IMR-90 (cell line): ENCODE data around the gene CHST1. TPM values are rescaled to one million over a fixed set of nuclear protein-coding genes. Genes with fewer than 3 reads are reported as not detected.

Source experiments
- ATAC-seq: fragments of 200-7000 bp; cut with Tn5 transposase; 2 replicates; pipeline ENCODE4 v1.9.1; 2020; ENCODE audit warnings: low read depth, mild to moderate bottlenecking, moderate library complexity
- BruUV-seq: library from RNA; stranded (reverse); fragments of 400-500 nt; replicated peaks from 2 replicates; lab custom pipeline; 2021; lab: Mats Ljungman, UMichigan
- CTCF ChIA-PET: fragments of 300-600 bp; formaldehyde crosslinking; extraction: SDS; loops from one replicate; lab custom pipeline; 2021; ENCODE audit warnings: antibody characterized with exemption; lab: Yijun Ruan, JAX
- POLR2A ChIA-PET: fragments of 300-600 bp; sonication (Branson Sonifier 250); formaldehyde crosslinking; loops from one replicate; lab custom pipeline; 2022; ENCODE audit warnings: antibody characterized with exemption; ENCODE audit not compliant: unreplicated experiment; lab: Charles Lee
- DNase-seq: peaks from one replicate; pipeline ENCODE4 v3.0.0; 2013
- H2AFZ ChIP-seq: replicated peaks from 2 replicates; pipeline ENCODE3; 2013; ENCODE audit warnings: low read length, mild to moderate bottlenecking; ENCODE audit not compliant: poor library complexity
- H2AK5ac ChIP-seq: 2 replicates; pipeline ENCODE4 v1.6.1; 2013; ENCODE audit warnings: low read depth, low read length, inconsistent platforms
- H2AK9ac ChIP-seq: replicated peaks from 2 replicates; pipeline ENCODE3; 2013; ENCODE audit warnings: mild to moderate bottlenecking, low read depth, low read length, moderate library complexity; ENCODE audit not compliant: poor library complexity
- H2BK120ac ChIP-seq: 2 replicates; pipeline ENCODE4 v1.6.1; 2013; ENCODE audit warnings: low read depth, low read length, inconsistent platforms
- H2BK15ac ChIP-seq: 3 replicates; pipeline ENCODE4 v1.6.1; 2013; ENCODE audit warnings: low read depth, low read length, inconsistent platforms
- H2BK20ac ChIP-seq: 2 replicates; pipeline ENCODE4 v1.6.1; 2013; ENCODE audit warnings: low read depth, mild to moderate bottlenecking, inconsistent platforms, low read length, moderate library complexity
- H2BK5ac ChIP-seq: 2 replicates; pipeline ENCODE4 v1.6.1; 2013; ENCODE audit warnings: mild to moderate bottlenecking, low read depth, low read length, inconsistent platforms; ENCODE audit not compliant: poor library complexity, severe bottlenecking
- H3K14ac ChIP-seq: replicated peaks from 2 replicates; pipeline ENCODE4 v1.6.1; 2013; ENCODE audit warnings: low read depth, low read length, inconsistent platforms
- H3K18ac ChIP-seq: 2 replicates; pipeline ENCODE4 v1.6.1; 2013; ENCODE audit warnings: low read depth, low read length, control low read depth
- H3K23ac ChIP-seq: 2 replicates; pipeline ENCODE4 v1.6.1; 2013; ENCODE audit warnings: low read depth, low read length, inconsistent platforms
- H3K27ac ChIP-seq: 2 replicates; pipeline ENCODE4 v1.5.1; 2013; ENCODE audit warnings: mild to moderate bottlenecking, control low read depth, low read length; ENCODE audit not compliant: insufficient read depth
- H3K27me3 ChIP-seq: 2 replicates; pipeline ENCODE4 v1.6.1; 2013; ENCODE audit warnings: low read length; ENCODE audit not compliant: control insufficient read depth, insufficient read depth
- H3K36me3 ChIP-seq: 2 replicates; pipeline ENCODE4 v1.6.1; 2013; ENCODE audit warnings: low read length, mixed read lengths; ENCODE audit not compliant: control insufficient read depth, insufficient read depth
- H3K4ac ChIP-seq: 2 replicates; pipeline ENCODE4 v1.6.1; 2013; ENCODE audit warnings: low read depth, low read length, inconsistent platforms
- H3K4me1 ChIP-seq: 2 replicates; pipeline ENCODE4 v1.6.1; 2013; ENCODE audit warnings: low read length, mixed read lengths; ENCODE audit not compliant: control insufficient read depth, insufficient read depth
- H3K4me2 ChIP-seq: 2 replicates; pipeline ENCODE4 v1.6.1; 2013; ENCODE audit warnings: low read depth, mild to moderate bottlenecking, control low read depth, low read length, moderate library complexity
- H3K4me3 ChIP-seq: 2 replicates; pipeline ENCODE4 v1.5.1; 2013; ENCODE audit warnings: low read depth, mild to moderate bottlenecking, control low read depth, low read length, moderate library complexity; ENCODE audit not compliant: insufficient read depth
- H3K56ac ChIP-seq: 2 replicates; pipeline ENCODE4 v1.6.1; 2013; ENCODE audit warnings: low read length, inconsistent platforms; ENCODE audit not compliant: insufficient read depth; ENCODE audit errors: extremely low read depth
- H3K79me1 ChIP-seq, 2 experiments: 2 replicates each; pipeline ENCODE4 v1.6.1; 2013; ENCODE audit warnings: low read length in 2 of 2, inconsistent platforms in 1 of 2, low read depth in 1 of 2
- H3K9ac ChIP-seq: 2 replicates; pipeline ENCODE4 v1.6.1; 2013; ENCODE audit warnings: low read depth, low read length, control low read depth
- H3K9me1 ChIP-seq: 2 replicates; pipeline ENCODE4 v1.6.1; 2013; ENCODE audit warnings: low read length, inconsistent platforms; ENCODE audit not compliant: insufficient read depth
- H3K9me3 ChIP-seq: 2 replicates; pipeline ENCODE4 v1.6.1; 2013; ENCODE audit warnings: low read length; ENCODE audit not compliant: control insufficient read depth, insufficient read depth
- H4K20me1 ChIP-seq: 2 replicates; pipeline ENCODE4 v1.6.1; 2013; ENCODE audit warnings: low read length, inconsistent platforms; ENCODE audit not compliant: insufficient read depth
- H4K5ac ChIP-seq: 2 replicates; pipeline ENCODE4 v1.6.1; 2013; ENCODE audit warnings: mild to moderate bottlenecking, low read depth, low read length, control low read depth
- H4K8ac ChIP-seq, 2 experiments: 2 replicates each; pipeline ENCODE4 v1.6.1; 2013; ENCODE audit warnings: low read depth in 2 of 2, low read length in 2 of 2, control low read depth in 1 of 2, inconsistent platforms in 1 of 2
- H4K91ac ChIP-seq: 2 replicates; pipeline ENCODE4 v1.6.1; 2013; ENCODE audit warnings: low read depth, low read length, inconsistent platforms; ENCODE audit not compliant: insufficient read depth
- BHLHE40 ChIP-seq: fragments of 150-350 bp; IDR thresholded peaks from 2 replicates; pipeline ENCODE4 v1.6.1; 2016; ENCODE audit warnings: mild to moderate bottlenecking, low read depth, low read length
- CEBPB ChIP-seq: IDR thresholded peaks from 2 replicates; pipeline ENCODE4 v1.6.1; 2012; ENCODE audit warnings: low read depth, low read length, improper control_type of control experiment
- CHD1 ChIP-seq: IDR thresholded peaks from 2 replicates; pipeline ENCODE4 v1.6.1; 2012; ENCODE audit warnings: low read depth, low read length, improper control_type of control experiment
- FOS ChIP-seq: fragments of 150-350 bp; IDR thresholded peaks from 2 replicates; pipeline ENCODE4 v1.6.1; 2016; ENCODE audit warnings: low read depth, low read length
- MAFK ChIP-seq: IDR thresholded peaks from 2 replicates; pipeline ENCODE4 v1.6.1; 2012; ENCODE audit warnings: low read depth, low read length, improper control_type of control experiment
- MAZ ChIP-seq: IDR thresholded peaks from 2 replicates; pipeline ENCODE4 v1.6.1; 2012; ENCODE audit warnings: low read depth, mild to moderate bottlenecking, low read length, improper control_type of control experiment, moderate library complexity, borderline replicate concordance
- MXI1 ChIP-seq: IDR thresholded peaks from 2 replicates; pipeline ENCODE4 v1.6.1; 2012; ENCODE audit warnings: low read depth, mild to moderate bottlenecking, low read length, moderate library complexity, borderline replicate concordance
- NFE2L2 ChIP-seq: fragments of 150-350 bp; IDR thresholded peaks from 2 replicates; pipeline ENCODE4 v1.6.1; 2016; ENCODE audit warnings: low read depth, mild to moderate bottlenecking, low read length
- POLR2A ChIP-seq: IDR thresholded peaks from 2 replicates; pipeline ENCODE4 v1.6.1; 2012; ENCODE audit warnings: mild to moderate bottlenecking, low read depth, low read length
- RAD21 ChIP-seq: IDR thresholded peaks from 2 replicates; pipeline ENCODE4 v1.6.1; 2012; ENCODE audit warnings: low read length, improper control_type of control experiment
- RCOR1 ChIP-seq: IDR thresholded peaks from 2 replicates; pipeline ENCODE4 v1.6.1; 2012; ENCODE audit warnings: mild to moderate bottlenecking, low read length, improper control_type of control experiment; ENCODE audit not compliant: insufficient replicate concordance
- SMC3 ChIP-seq: fragments of 150-350 bp; IDR thresholded peaks from 2 replicates; pipeline ENCODE4 v1.6.1; 2016; ENCODE audit warnings: low read depth, mild to moderate bottlenecking, antibody characterized with exemption, low read length, moderate library complexity
- WGBS, 2 experiments: methylation state at CpG; one replicate each; pipeline versions ENCODE4 v1.1.5 to v1.1.7; 2013; ENCODE audit warnings: missing lambda C conversion rate in 2 of 2; ENCODE audit not compliant: insufficient read length in 1 of 2; ENCODE audit errors: extremely low coverage in 2 of 2; 5-methylcytosine and 5-hydroxymethylcytosine counted together
- dilution Hi-C: fragments of 300-500 bp; cut with HindIII; formaldehyde crosslinking; loops from one replicate; pipeline ENCODE4 v1.14.3; 2018; ENCODE audit warnings: low sequenced_read_pairs; ENCODE audit not compliant: unreplicated experiment
- in situ Hi-C: fragments of 300-500 bp; cut with MboI; formaldehyde crosslinking; loops from 3 replicates; pipeline ENCODE4 v1.14.3; 2019; ENCODE audit warnings: low sequenced_read_pairs, inconsistent platforms, mixed read lengths
- intact Hi-C: fragments of 100-400 bp; cut with micrococcal nuclease; formaldehyde crosslinking; loops from 2 replicates; pipeline ENCODE4 v1.10.0; 2022
- polyA plus RNA-seq, 3 experiments: library from polyadenylated mRNA; depleted of rRNA; stranded (reverse); fragments of >200 nt; gene quantifications; 2 replicates each; pipeline ENCODE4 v1.2.3, GENCODE V29; 2012; ENCODE audit warnings: low replicate concordance in 1 of 3
- total RNA-seq: library from RNA; depleted of rRNA; stranded (reverse); fragments of >200 nt; gene quantifications from 2 replicates; pipeline ENCODE4 v1.2.3, GENCODE V29; 2012
- TF ChIP-seq, protein P1 (sequence below): conservative IDR thresholded peaks from 2 replicates; pipeline ENCODE4 v1.5.1; 2012; ENCODE audit warnings: mild to moderate bottlenecking, low read depth, low read length, improper control_type of control experiment
- TF ChIP-seq, protein P2 (sequence below): fragments of 150-350 bp; IDR thresholded peaks from 2 replicates; pipeline ENCODE4 v1.6.1; 2016; ENCODE audit warnings: low read depth, mild to moderate bottlenecking, low read length, moderate library complexity, borderline replicate concordance
- TF ChIP-seq, protein P3 (sequence below): fragments of 150-350 bp; IDR thresholded peaks from 2 replicates; pipeline ENCODE4 v1.6.1; 2017; ENCODE audit warnings: mild to moderate bottlenecking, antibody characterized with exemption, low read length, low read depth

The CHST1 gene
- total and polyA plus RNA-seq, 2 of the 4 experiments (the other 2 are of a cell fraction), result 0.21 TPM; not detected in 1

DNA sequence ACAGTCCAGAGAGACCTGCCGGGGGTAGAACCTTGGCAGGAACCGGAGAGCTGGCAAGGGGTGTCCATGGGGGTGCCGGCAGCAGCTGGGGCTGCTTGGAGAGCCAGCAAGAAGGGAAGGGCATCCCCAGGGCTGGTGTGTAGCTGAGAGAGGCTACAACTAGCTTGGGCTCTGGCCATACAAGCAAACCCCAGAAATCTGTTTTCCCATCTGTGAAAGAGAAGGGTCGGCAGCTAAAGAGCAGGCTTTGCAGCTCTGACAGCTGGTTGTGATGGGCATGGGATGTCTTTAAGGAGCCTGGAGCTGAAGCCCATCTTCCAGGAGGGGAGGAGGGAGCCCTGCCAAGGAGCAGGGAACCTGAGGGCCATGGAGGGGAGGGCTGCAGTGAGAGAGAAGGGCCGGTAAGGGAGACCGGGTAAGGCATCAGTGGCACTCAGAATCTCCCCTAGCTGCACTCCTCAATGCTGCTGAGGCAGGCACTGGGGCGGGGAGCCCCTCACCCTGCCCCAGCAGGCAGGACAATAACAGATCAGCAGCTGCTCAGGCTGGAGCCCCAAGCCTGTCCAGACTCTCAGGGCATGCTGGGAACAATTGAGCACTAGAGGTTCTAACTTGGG, 3.9 kb downstream of the CHST1 start:
- no peak overlapping the region for H3K4ac ChIP-seq
- in situ Hi-C loops, result no loop called here
- no peak overlapping the region for H4K5ac ChIP-seq
- H3K18ac ChIP-seq, result no peak overlapping the region
- H3K79me1 ChIP-seq, result no peaks in the 10 kb centered on the region
- H3K14ac ChIP-seq, result no peak overlapping the region
- ChIA-PET POLR2A (no interaction called here), CTCF (no interaction called here)
- WGBS, 2 experiments, result no CpG with 5 or more reads among the region's 7 CpGs
- no peak overlapping the region for H2BK20ac ChIP-seq
- DNase-seq, result no peak
- peaks cover 51% of the 10 kb centered on the region for H3K27me3 ChIP-seq
- H3K23ac ChIP-seq, result no peak overlapping the region
- H3K27ac ChIP-seq, result no peak overlapping the region
- no peak for TF ChIP-seq POLR2A
- TF ChIP-seq BHLHE40, result no peak
- TF ChIP-seq, protein P1, sequence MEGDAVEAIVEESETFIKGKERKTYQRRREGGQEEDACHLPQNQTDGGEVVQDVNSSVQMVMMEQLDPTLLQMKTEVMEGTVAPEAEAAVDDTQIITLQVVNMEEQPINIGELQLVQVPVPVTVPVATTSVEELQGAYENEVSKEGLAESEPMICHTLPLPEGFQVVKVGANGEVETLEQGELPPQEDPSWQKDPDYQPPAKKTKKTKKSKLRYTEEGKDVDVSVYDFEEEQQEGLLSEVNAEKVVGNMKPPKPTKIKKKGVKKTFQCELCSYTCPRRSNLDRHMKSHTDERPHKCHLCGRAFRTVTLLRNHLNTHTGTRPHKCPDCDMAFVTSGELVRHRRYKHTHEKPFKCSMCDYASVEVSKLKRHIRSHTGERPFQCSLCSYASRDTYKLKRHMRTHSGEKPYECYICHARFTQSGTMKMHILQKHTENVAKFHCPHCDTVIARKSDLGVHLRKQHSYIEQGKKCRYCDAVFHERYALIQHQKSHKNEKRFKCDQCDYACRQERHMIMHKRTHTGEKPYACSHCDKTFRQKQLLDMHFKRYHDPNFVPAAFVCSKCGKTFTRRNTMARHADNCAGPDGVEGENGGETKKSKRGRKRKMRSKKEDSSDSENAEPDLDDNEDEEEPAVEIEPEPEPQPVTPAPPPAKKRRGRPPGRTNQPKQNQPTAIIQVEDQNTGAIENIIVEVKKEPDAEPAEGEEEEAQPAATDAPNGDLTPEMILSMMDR, result no peak
- TF ChIP-seq MAFK, result no peak
- no peak for TF ChIP-seq SMC3
- TF ChIP-seq RAD21, result no peak
- TF ChIP-seq, protein P2, sequence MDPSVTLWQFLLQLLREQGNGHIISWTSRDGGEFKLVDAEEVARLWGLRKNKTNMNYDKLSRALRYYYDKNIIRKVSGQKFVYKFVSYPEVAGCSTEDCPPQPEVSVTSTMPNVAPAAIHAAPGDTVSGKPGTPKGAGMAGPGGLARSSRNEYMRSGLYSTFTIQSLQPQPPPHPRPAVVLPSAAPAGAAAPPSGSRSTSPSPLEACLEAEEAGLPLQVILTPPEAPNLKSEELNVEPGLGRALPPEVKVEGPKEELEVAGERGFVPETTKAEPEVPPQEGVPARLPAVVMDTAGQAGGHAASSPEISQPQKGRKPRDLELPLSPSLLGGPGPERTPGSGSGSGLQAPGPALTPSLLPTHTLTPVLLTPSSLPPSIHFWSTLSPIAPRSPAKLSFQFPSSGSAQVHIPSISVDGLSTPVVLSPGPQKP, result no peak
- no peak for TF ChIP-seq FOS
- no peak for TF ChIP-seq RCOR1
- TF ChIP-seq MXI1, result no peak
- TF ChIP-seq CHD1, result no peak
- TF ChIP-seq NFE2L2, result no peak
- TF ChIP-seq, protein P3, sequence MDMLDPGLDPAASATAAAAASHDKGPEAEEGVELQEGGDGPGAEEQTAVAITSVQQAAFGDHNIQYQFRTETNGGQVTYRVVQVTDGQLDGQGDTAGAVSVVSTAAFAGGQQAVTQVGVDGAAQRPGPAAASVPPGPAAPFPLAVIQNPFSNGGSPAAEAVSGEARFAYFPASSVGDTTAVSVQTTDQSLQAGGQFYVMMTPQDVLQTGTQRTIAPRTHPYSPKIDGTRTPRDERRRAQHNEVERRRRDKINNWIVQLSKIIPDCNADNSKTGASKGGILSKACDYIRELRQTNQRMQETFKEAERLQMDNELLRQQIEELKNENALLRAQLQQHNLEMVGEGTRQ, result no peak
- no peak for TF ChIP-seq MAZ
- TF ChIP-seq CEBPB, result no peak
- no peak overlapping the region for H3K4me3 ChIP-seq
- H3K9me3 ChIP-seq, result no peaks in the 10 kb centered on the region
- H2AK5ac ChIP-seq, result no peak overlapping the region
- BruUV-seq, result no TSS peak
- dilution Hi-C loops, result no loop called here
- H3K36me3 ChIP-seq, result no peaks in the 10 kb centered on the region
- H3K56ac ChIP-seq, result no peak overlapping the region
- H4K20me1 ChIP-seq, result no peaks in the 10 kb centered on the region; the same call in 1 of the 2 replicates
- no peak overlapping the region for H4K8ac ChIP-seq
- no peak overlapping the region for H2AK9ac ChIP-seq
- H3K9me1 ChIP-seq, result no peaks in the 10 kb centered on the region
- H3K9ac ChIP-seq, result no peak overlapping the region
- no peak overlapping the region for H3K4me2 ChIP-seq
- ATAC-seq, result no peak
- no peak overlapping the region for H4K91ac ChIP-seq
- H3K4me1 ChIP-seq, result peaks cover 4% of the 10 kb centered on the region; the same call in 1 of the 2 replicates
- H2BK5ac ChIP-seq, result no peak overlapping the region
- H2AFZ ChIP-seq, result no peak overlapping the region
- H2BK120ac ChIP-seq, result no peak overlapping the region
- intact Hi-C loops, result no loop called here
- no peak overlapping the region for H2BK15ac ChIP-seq
